Activated naive CD8-positive, alpha-beta T cell (primary cell): ENCODE results near the gene CHML.
A peak's percentile ranks its signal among the peaks of the same experiment; 100 is the strongest.

Source experiments
- H3K27ac Mint-ChIP-seq: one replicate; pipeline ENCODE4 v1.8.0; 2021; ENCODE audit warnings: mixed read lengths
- H3K27me3 Mint-ChIP-seq: one replicate; pipeline ENCODE4 v1.8.0; 2021; ENCODE audit warnings: mixed read lengths
- H3K36me3 Mint-ChIP-seq: one replicate; pipeline ENCODE4 v1.8.0; 2021; ENCODE audit warnings: mixed read lengths
- H3K4me1 Mint-ChIP-seq: one replicate; pipeline ENCODE4 v1.8.0; 2021; ENCODE audit warnings: low read depth, mixed read lengths
- H3K4me3 Mint-ChIP-seq: one replicate; pipeline ENCODE4 v1.8.0; 2021; ENCODE audit warnings: mild to moderate bottlenecking, mixed read lengths
- H3K9me3 Mint-ChIP-seq: one replicate; pipeline ENCODE4 v1.8.0; 2021; ENCODE audit warnings: low read depth, mixed read lengths

CHML gene

DNA sequence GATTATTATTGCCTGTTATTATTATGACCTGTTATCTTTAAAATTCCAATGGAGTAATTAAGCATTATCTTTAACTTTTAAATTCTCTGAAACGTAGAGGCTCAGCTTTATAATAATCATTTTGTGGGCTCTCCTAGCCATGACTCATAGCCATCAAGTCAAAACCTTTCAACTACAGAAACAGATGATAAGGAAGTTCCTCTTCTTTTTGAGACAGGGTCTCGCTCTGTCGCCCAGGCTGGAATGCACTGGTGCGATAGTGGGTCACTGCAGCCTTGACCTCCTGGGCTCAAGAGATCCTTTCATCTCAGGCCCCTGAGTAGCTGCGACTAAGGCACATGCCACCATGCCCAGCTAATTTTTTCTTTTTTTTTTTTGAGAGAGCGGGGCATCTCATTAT lies 43.5 kb downstream of the CHML start:
- H3K4me1 Mint-ChIP-seq = peaks cover 12% of the 10 kb centered on the region
- no peaks in the 10 kb centered on the region for H3K27me3 Mint-ChIP-seq
- H3K27ac Mint-ChIP-seq = no peak overlapping the region
- H3K36me3 Mint-ChIP-seq = peaks cover 20% of the 10 kb centered on the region
- no peak overlapping the region for H3K4me3 Mint-ChIP-seq
- H3K9me3 Mint-ChIP-seq = no peaks in the 10 kb centered on the region

DNA sequence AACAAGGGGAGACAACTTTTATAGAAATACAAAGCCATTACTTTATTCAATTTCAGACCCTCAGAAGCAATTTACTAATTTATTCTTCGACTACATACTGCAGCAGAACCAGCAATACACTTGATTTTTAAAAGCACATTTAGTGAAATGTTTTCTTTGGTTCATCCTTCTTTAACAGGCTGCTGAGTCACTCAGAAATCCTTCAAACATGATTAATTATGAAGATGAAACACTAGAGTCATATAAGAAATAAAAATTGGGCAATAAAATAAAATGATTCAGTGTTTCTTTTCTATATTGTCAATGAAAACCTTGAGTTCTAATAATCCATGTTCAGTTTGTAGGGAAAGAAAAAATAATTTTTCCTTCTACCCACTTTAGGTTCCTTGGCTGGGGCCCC lies 47.0 kb downstream of the CHML start:
- Mint-ChIP-seq H3K27ac (peak overlapping the region; percentile 18), H3K27me3 (no peaks in the 10 kb centered on the region), H3K4me1 (peaks cover 14% of the 10 kb centered on the region), H3K4me3 (no peak overlapping the region), H3K36me3 (peaks cover 11% of the 10 kb centered on the region), H3K9me3 (no peaks in the 10 kb centered on the region)

DNA sequence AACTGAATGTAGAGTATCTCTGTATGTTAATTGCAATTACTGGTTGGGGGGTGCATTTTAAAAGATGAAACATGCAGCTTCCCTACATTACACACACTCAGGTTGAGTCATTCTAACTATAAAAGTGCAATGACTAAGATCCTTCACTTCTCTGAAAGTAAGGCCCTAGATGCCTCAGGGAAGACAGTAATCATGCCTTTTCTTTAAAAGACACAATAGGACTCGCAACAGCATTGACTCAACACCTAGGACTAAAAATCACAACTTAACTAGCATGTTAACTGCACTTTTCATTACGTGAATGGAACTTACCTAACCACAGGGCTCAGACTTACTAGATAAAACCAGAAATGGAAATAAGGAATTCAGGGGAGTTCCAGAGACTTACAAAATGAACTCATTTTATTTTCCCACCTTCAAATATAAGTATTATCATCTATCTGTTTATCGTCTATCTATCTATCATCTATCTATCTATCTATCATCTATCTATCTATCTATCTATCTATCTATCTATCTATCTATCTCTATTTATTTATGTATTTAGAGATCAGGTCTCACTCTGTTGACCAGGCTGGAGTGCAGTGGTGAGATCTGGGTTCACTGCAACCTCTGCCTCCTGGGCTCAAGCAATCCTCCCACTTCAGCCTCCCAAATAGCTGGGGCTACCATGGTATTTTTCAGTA lies 47.8 kb downstream of the CHML start:
- peaks cover 8% of the 10 kb centered on the region for H3K36me3 Mint-ChIP-seq

DNA sequence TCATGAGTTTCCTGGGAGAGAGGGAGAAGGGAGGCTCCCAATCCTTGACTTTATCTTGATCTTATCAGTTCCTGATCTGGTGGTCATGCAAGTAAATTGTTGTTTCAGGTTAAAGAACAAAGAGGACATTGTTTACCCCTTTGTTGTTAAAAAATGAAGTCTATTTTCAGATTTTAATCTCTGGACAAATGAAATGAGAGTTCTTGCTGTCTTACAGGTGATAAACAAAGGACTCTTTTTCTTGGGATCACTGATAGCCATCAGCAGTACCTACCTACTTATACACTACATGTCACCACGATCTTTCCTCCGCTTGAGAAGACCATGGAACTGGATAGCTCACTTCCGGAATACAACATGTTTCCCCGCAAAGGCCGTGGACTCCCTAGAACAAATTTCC lies 48.4 kb downstream of the CHML start:
- H3K36me3 Mint-ChIP-seq = peaks cover 8% of the 10 kb centered on the region
- no peak overlapping the region for H3K27ac Mint-ChIP-seq

More for the DNA sequence above, 47.8 kb downstream of the CHML start:
- no peaks in the 10 kb centered on the region for H3K9me3 Mint-ChIP-seq
- no peak overlapping the region for H3K4me3 Mint-ChIP-seq
- no peak overlapping the region for H3K27ac Mint-ChIP-seq
- no peaks in the 10 kb centered on the region for H3K27me3 Mint-ChIP-seq
- H3K4me1 Mint-ChIP-seq = peaks cover 14% of the 10 kb centered on the region

DNA sequence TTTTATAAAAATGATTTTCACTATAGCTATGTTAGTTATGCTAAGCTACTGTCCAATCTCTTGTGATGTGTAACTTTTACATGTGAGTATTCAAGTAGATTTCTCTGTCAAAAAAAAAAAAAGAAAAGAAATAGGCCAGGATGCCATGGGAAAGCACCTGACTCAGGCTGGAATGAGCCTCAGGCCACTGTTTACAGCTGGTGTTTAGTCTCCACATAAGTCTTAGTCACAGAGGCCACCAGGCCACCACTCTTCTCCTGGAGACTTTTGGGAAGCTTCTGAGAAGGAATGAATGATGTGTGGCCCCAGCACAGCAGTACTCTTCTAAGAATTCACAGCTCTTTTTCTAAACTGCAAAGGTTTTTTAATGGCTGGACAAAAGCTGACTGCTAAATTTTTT lies 48.9 kb downstream of the CHML start:
- no peaks in the 10 kb centered on the region for H3K9me3 Mint-ChIP-seq
- peaks cover 7% of the 10 kb centered on the region for H3K36me3 Mint-ChIP-seq
- peaks cover 14% of the 10 kb centered on the region for H3K4me1 Mint-ChIP-seq
- no peak overlapping the region for H3K27ac Mint-ChIP-seq
- no peak overlapping the region for H3K4me3 Mint-ChIP-seq
- H3K27me3 Mint-ChIP-seq = no peaks in the 10 kb centered on the region

More for the DNA sequence above, 48.4 kb downstream of the CHML start:
- Mint-ChIP-seq H3K4me1 (peaks cover 14% of the 10 kb centered on the region), H3K27me3 (no peaks in the 10 kb centered on the region), H3K9me3 (no peaks in the 10 kb centered on the region), H3K4me3 (no peak overlapping the region)

DNA sequence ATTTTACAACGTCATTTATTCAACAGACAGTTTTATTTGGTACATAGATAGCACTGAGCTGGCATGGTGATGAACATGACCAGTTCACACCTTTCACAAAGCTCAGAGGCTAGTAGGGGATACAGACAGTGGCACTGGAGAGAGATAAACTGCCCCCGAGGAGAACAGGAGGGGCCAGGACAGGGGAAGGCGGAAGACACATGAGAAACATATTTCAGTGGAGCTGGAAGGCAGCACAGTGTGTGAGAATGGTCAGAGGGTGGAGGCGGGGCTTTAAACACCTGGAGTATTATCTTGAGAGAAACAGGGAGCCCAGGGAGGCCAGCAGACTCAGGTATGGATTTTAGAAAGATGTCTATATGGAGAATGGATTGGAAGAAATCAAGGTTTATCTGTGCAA lies 49.5 kb downstream of the CHML start:
- H3K27me3 Mint-ChIP-seq = no peaks in the 10 kb centered on the region
- H3K4me3 Mint-ChIP-seq = no peak overlapping the region
- H3K9me3 Mint-ChIP-seq = no peaks in the 10 kb centered on the region
- H3K4me1 Mint-ChIP-seq = peaks cover 14% of the 10 kb centered on the region
- H3K36me3 Mint-ChIP-seq = peaks cover 5% of the 10 kb centered on the region
- H3K27ac Mint-ChIP-seq = no peak overlapping the region
